ENCODE results near the gene CASP10.

Gene CASP10

GRCh38 chr2:201263779-201264178, 80.8 kb downstream of the CASP10 start:
- DNase-seq = no peak

DNA sequence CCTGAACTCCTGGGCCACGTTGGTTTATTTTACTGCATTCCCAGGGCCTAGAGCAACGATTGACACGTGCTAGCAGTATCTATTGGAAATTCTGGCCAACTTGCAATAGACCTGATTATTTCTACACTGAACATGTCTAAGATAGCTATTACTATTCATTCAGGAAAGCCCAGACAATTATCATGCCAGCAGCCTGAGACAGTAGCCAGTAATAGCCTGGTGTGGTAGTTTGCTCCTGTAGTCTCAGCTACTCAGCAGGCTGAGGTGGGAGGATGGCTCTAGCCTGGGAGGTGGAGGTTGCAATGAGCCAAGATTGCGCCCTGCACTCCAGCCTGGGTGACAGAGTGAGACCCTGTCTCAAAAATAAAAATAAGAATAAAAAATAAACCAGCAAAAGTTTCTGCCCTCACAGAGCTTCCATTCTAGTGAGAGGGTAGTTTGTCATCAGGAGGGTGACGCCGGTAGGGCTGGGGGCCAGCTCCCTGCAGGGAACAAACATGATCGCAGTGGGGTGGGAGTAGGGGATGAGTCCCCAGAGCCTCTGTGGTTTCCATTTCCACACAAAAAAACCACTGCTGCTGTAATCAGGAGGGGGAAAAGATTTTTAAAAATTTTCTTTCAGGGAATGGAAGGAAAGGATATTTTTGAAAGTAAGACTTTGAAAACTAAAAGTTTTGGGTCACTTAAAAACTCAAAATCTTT, 81.7 kb downstream of the CASP10 start:
- DNase-seq = no peak

DNA sequence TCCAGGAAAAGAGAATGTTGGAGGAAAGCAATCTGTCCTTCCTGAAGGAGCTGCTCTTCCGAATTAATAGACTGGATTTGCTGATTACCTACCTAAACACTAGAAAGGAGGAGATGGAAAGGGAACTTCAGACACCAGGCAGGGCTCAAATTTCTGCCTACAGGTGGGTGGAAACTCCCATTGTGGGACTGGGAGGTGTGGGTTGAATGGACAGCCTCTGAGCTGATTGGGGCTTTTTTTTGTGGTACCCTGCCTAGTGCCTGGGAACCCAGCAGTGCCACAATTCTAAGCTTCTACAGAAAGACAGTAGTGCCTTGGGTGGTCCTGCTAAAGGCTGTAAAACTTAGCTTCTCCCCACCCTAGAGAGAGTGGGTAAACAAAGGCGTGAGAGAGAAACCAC, 83.7 kb downstream of the CASP10 start:
- DNase-seq = no peak

GRCh38 chr2:201267278-201268030, 84.5 kb downstream of the CASP10 start:
- no peak for DNase-seq

DNA sequence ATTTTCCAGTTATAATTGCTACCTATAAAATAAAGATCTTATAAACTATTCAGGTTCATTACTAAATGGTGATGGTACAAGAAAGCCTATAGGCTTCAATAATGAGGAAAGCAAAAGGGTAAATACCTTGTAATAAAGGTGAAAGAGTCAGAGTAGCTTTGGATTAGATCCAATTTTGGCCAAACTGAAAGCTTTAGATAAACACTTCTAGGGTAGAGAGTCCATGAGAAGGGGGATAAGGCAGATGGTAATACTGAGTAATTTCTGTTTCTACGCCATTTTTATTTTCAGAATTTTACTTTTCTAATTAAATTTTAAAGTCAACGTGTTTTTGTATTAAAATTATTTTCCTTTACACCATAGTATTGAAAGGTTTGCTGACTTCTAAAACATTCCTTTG, 86.8 kb downstream of the CASP10 start:
- DNase-seq = no peak

DNA sequence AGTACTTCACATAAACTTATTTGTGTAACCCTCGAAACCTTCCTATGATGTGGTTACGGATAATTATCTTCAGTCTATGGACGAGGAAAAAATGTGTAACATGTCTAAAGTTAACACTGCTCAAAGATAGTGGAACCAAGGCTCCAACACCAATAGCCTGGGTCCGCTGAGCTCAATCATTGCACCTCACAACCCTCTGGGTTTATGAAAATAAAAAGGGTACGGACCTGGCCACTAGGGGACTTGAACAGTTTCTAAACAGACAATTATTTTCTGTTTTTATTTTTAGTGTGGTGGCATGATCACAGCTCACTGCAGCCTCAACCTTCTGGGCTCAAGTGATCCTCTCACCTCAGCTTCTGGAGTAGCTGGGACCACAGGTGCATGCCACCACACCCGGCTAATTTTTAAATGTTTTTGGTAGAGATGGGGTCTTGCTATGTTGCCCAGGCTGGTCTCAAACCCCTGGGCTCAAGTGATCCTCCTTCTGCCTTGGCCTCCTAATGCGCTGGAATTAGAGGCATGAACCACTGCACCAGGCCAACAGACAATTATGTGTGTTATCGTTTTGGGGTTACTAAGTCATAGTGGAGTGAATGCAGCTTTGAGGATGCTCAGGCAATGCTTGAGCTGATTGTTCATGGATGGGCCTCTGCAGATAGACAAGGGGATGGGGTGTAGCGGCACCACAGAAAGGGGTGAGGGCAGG, 87.5 kb downstream of the CASP10 start:
- DNase-seq = no peak

DNA sequence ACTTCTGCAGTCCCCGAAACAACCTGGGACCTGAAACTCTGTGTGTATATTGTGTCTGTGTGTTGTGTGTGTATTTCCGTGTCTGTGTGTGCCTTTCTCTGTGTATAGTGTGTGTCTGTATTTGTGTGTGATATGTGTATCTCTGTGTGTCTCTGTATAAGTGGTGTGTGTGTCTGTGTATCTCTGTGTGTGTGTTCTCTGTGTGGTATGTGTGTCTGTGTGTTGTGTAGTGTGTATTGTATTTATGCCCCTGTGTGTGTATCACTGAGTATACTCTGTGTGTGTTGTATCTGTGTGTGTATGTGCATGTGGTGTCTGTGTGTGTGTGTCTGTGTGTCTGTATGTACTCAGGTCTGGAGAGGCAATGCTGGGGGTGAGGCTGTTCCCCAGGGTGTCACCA, 89.0 kb downstream of the CASP10 start:
- no peak for DNase-seq

DNA sequence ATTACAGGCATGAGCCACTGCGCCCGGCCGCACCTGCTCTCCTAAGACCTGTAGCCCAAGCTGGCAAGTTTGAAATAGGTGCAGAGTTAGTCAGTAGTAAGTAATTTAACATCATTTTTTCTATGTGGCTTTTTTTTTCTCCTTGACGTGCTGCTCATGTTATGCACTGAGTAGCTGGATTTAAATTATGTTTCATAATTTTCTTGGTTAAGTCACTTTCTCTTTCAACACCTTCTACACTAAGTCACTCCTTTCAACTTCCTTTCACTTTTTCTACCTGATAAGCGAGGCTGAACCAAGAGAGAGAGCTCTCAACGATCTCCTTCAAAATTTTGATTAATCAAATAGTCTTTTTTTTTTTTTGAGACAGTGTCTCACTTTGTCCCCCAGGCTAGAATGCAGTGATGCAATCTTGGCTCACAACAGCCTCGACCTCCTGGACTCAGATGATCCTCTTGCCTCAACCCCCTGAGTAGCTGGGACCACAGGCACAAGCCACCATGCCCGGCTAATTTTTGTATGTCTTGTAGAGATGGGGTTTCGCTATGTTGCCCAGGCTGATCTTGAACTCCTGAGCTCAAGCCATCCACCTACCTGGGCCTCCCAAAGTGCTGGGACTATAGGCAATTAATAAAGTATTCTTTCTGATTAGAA, 90.5 kb downstream of the CASP10 start:
- DNase-seq = no peak

GRCh38 chr2:201275069-201275468, 92.1 kb downstream of the CASP10 start:
- no peak for DNase-seq

DNA sequence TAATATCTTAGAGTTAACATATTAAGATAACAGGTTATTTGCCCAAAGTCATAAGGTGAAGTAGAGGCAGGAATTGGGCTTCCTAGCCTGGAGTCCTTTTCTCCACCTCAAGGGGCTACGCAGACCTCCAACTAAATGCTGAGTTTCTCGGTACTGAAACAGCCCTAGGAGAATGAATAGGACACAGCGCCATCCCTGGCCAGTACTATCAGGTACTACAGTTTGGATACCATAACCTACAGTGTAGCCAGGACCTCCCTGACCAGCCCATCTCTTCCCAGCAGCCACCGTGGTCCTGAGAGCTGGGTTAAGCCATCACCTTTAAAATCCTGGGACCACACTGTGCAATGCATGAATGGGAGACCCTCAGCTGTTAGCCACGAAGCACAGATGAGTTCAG, 93.0 kb downstream of the CASP10 start:
- no peak for DNase-seq

- DNase-seq = no peak
Measured at GRCh38 chr2:201276511-201276910, 93.6 kb downstream of the CASP10 start.
